K562 (cell line): Measurements from ENCODE around the gene ZNF24. TPM values are rescaled to one million over a fixed set of nuclear protein-coding genes. Genes with fewer than 3 reads are reported as not detected.

Source experiments
- CBX1 ChIP-seq: sonication (generic); IDR thresholded peaks from 2 replicates; pipeline ENCODE4 v1.6.1; 2016; ENCODE audit warnings: antibody characterized with exemption, low read depth, mild to moderate bottlenecking
- CXXC5 ChIP-seq: fragments of 250-450 bp; sonication (Bioruptor Pico); IDR thresholded peaks from 2 replicates; pipeline ENCODE4 v1.8.0; 2022; ENCODE audit warnings: inconsistent platforms, mild to moderate bottlenecking, moderate library complexity
- FIP1L1 ChIP-seq: fragments of 200-400 bp; formaldehyde crosslinking; IDR thresholded peaks from 2 replicates; pipeline ENCODE4 v1.6.1; 2018; ENCODE audit warnings: mild to moderate bottlenecking, low read depth, low read length; ENCODE audit not compliant: poor library complexity, severe bottlenecking
- FOXK1 ChIP-seq: sonication (generic); formaldehyde crosslinking; IDR thresholded peaks from 2 replicates; pipeline ENCODE4 v1.8.0; 2022; ENCODE audit warnings: missing genetic modification reagents, mild to moderate bottlenecking, borderline replicate concordance
- FOXK2 ChIP-seq, 2 experiments: fragments of 450-650 bp; IDR thresholded peaks in 1 of 2; conservative IDR thresholded peaks in 1 of 2; 2 replicates each; pipeline ENCODE4 v1.6.1; 2016; ENCODE audit warnings: low read depth in 2 of 2, mild to moderate bottlenecking in 1 of 2
- KDM1A ChIP-seq, 2 experiments: fragments of 450-650 bp; IDR thresholded peaks; 2 replicates each; pipeline ENCODE4 v1.6.1; 2016; ENCODE audit warnings: mild to moderate bottlenecking in 2 of 2
- MTA1 ChIP-seq: fragments of 450-650 bp; IDR thresholded peaks from 2 replicates; pipeline ENCODE4 v1.6.1; 2017; ENCODE audit warnings: borderline replicate concordance
- MTA2 ChIP-seq: fragments of 450-650 bp; IDR thresholded peaks from 2 replicates; pipeline ENCODE4 v1.6.1; 2016; ENCODE audit warnings: low read depth
- NBN ChIP-seq: fragments of 450-650 bp; IDR thresholded peaks from 2 replicates; pipeline ENCODE4 v1.6.1; 2016; ENCODE audit warnings: low read depth, mild to moderate bottlenecking
- RBM22 ChIP-seq: fragments of 200-400 bp; formaldehyde crosslinking; IDR thresholded peaks from 2 replicates; pipeline ENCODE4 v1.6.1; 2018; ENCODE audit warnings: low read length, low read depth; ENCODE audit not compliant: poor library complexity, severe bottlenecking
- SIN3A ChIP-seq, 2 experiments: fragments of 150-350 bp in 1 of 2; IDR thresholded peaks; 2 replicates each; pipeline ENCODE4 v1.6.1; 2011 to 2016; ENCODE audit warnings: borderline replicate concordance in 2 of 2, low read depth in 2 of 2, low read length in 2 of 2, mild to moderate bottlenecking in 2 of 2, moderate library complexity in 2 of 2; ENCODE audit not compliant: control insufficient read depth in 1 of 2
- SMC3 ChIP-seq: conservative IDR thresholded peaks from 2 replicates; pipeline ENCODE4 v1.6.1; 2011; ENCODE audit warnings: low read depth, low read length, improper control_type of control experiment; ENCODE audit not compliant: insufficient read depth
- ZBTB8A ChIP-seq: fragments of 450-650 bp; IDR thresholded peaks from 2 replicates; pipeline ENCODE4 v1.6.1; 2018; ENCODE audit warnings: mild to moderate bottlenecking, moderate library complexity; ENCODE audit not compliant: partially characterized antibody
- ZNF830 ChIP-seq: fragments of 250-450 bp; sonication (Bioruptor Pico); IDR thresholded peaks from 2 replicates; pipeline ENCODE4 v1.5.0; 2021; ENCODE audit warnings: mild to moderate bottlenecking
- polyA plus RNA-seq, 8 experiments: library from polyadenylated mRNA; depleted of rRNA in 4 of 8; stranded (reverse) in 5 of 8; unstranded in 3 of 8; fragments of >200 nt; fragmentation: Nextera tagmentation in 2 of 8; fragmentation: Illumina TruSeq in 1 of 8; extraction: Ambion mirVana in 2 of 8; extraction: Trizol in 1 of 8; gene quantifications; 2 replicates each; pipeline versions ENCODE4 v1.2.1 to v1.2.3, GENCODE V29; 2011 to 2014; ENCODE audit warnings: inconsistent platforms in 1 of 8, missing spikeins in 1 of 8
- total RNA-seq, 7 experiments: library from RNA; depleted of rRNA in 6 of 7; stranded (reverse); fragments of >200 nt in 6 of 7; fragmentation: Illumina TruSeq in 2 of 7; extraction: Trizol in 2 of 7; gene quantifications; 2 replicates each; pipeline versions ENCODE4 v1.2.1 to v1.2.3, GENCODE V29; 2011 to 2021; ENCODE audit warnings: low replicate concordance in 1 of 7
- TF ChIP-seq, protein P1 (sequence below): fragments of 250-450 bp; sonication (Bioruptor Pico); IDR thresholded peaks from 2 replicates; pipeline ENCODE4 v1.8.0; 2022; ENCODE audit warnings: moderate library complexity, mild to moderate bottlenecking, inconsistent platforms
- TF ChIP-seq, protein P2 (sequence below): sonication (generic); formaldehyde crosslinking; IDR thresholded peaks from 2 replicates; pipeline ENCODE4 v1.8.1; 2022; ENCODE audit warnings: missing genetic modification reagents
- TF ChIP-seq, protein P3 (sequence below): fragments of 250-450 bp; sonication (Bioruptor Pico); IDR thresholded peaks from 2 replicates; pipeline ENCODE4 v1.5.0; 2021; ENCODE audit warnings: mild to moderate bottlenecking, borderline replicate concordance
- TF ChIP-seq, protein P4 (sequence below): fragments of 250-450 bp; sonication (Bioruptor Pico); IDR thresholded peaks from 2 replicates; pipeline ENCODE4 v1.8.0; 2022; ENCODE audit warnings: inconsistent platforms, mild to moderate bottlenecking, moderate library complexity, borderline replicate concordance
- TF ChIP-seq, protein P5 (sequence below): fragments of 450-650 bp; IDR thresholded peaks from 2 replicates; pipeline ENCODE4 v1.6.1; 2016; ENCODE audit warnings: antibody characterized with exemption

The ZNF24 gene
- total and polyA plus RNA-seq, 9 of the 15 experiments (the other 6 are each of a cell fraction or from before 2014, with no cell fraction given), result 35.7 to 72.8 (median 54.1) TPM

- TF ChIP-seq SIN3A (IDR thresholded peaks at IDR 0.05; ENCODE audit: borderline replicate concordance in 2 of 2, control insufficient read depth in 1 of 2, low read depth in 2 of 2, low read length in 2 of 2) (peak in 1 of 2 experiments; percentile 30; a peak in 2 of 4 replicates), KDM1A (IDR thresholded peaks at IDR 0.05) (0 out of 4 replicates have a peak, but pooled peaks of 1 of the 2 experiments have one; percentile 3), ZBTB8A (no peak), FIP1L1 (peak; percentile 38), SMC3 (0 out of 2 replicates have a peak, but pooled peaks have one; percentile 29), FOXK2 (conservative IDR thresholded peaks at IDR 0.05 in 1 of 2, IDR thresholded peaks at IDR 0.05 in 1 of 2; ENCODE audit: low read depth in 2 of 2) (peak; percentile 52 to 64; a peak in 1 of 4 replicates), RBM22 (no peak), FOXK1 (peak; percentile 95), CBX1 (peak; percentile 97), MTA2 (no peak), NBN (peak; percentile 89), MTA1 (peak; percentile 60; the same call in 1 of the 2 replicates), ZNF830 (CRISPR knock-in tag) (0 out of 2 replicates have a peak, but pooled peaks have one; percentile 74), CXXC5 (CRISPR knock-in tag) (peak; percentile 78)
- TF ChIP-seq, protein P1, sequence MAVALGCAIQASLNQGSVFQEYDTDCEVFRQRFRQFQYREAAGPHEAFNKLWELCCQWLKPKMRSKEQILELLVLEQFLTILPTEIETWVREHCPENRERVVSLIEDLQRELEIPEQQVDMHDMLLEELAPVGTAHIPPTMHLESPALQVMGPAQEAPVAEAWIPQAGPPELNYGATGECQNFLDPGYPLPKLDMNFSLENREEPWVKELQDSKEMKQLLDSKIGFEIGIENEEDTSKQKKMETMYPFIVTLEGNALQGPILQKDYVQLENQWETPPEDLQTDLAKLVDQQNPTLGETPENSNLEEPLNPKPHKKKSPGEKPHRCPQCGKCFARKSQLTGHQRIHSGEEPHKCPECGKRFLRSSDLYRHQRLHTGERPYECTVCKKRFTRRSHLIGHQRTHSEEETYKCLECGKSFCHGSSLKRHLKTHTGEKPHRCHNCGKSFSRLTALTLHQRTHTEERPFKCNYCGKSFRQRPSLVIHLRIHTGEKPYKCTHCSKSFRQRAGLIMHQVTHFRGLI (CRISPR knock-in tag), result no peak
- TF ChIP-seq, protein P2, sequence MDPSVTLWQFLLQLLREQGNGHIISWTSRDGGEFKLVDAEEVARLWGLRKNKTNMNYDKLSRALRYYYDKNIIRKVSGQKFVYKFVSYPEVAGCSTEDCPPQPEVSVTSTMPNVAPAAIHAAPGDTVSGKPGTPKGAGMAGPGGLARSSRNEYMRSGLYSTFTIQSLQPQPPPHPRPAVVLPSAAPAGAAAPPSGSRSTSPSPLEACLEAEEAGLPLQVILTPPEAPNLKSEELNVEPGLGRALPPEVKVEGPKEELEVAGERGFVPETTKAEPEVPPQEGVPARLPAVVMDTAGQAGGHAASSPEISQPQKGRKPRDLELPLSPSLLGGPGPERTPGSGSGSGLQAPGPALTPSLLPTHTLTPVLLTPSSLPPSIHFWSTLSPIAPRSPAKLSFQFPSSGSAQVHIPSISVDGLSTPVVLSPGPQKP, result no peak
- TF ChIP-seq, protein P3, sequence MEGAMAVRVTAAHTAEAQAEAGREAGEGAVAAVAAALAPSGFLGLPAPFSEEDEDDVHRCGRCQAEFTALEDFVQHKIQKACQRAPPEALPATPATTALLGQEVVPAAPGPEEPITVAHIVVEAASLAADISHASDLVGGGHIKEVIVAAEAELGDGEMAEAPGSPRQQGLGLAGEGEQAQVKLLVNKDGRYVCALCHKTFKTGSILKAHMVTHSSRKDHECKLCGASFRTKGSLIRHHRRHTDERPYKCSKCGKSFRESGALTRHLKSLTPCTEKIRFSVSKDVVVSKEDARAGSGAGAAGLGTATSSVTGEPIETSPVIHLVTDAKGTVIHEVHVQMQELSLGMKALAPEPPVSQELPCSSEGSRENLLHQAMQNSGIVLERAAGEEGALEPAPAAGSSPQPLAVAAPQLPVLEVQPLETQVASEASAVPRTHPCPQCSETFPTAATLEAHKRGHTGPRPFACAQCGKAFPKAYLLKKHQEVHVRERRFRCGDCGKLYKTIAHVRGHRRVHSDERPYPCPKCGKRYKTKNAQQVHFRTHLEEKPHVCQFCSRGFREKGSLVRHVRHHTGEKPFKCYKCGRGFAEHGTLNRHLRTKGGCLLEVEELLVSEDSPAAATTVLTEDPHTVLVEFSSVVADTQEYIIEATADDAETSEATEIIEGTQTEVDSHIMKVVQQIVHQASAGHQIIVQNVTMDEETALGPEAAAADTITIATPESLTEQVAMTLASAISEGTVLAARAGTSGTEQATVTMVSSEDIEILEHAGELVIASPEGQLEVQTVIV, result no peak
- TF ChIP-seq, protein P4, sequence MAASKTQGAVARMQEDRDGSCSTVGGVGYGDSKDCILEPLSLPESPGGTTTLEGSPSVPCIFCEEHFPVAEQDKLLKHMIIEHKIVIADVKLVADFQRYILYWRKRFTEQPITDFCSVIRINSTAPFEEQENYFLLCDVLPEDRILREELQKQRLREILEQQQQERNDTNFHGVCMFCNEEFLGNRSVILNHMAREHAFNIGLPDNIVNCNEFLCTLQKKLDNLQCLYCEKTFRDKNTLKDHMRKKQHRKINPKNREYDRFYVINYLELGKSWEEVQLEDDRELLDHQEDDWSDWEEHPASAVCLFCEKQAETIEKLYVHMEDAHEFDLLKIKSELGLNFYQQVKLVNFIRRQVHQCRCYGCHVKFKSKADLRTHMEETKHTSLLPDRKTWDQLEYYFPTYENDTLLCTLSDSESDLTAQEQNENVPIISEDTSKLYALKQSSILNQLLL (CRISPR knock-in tag), result no peak
- TF ChIP-seq, protein P5, sequence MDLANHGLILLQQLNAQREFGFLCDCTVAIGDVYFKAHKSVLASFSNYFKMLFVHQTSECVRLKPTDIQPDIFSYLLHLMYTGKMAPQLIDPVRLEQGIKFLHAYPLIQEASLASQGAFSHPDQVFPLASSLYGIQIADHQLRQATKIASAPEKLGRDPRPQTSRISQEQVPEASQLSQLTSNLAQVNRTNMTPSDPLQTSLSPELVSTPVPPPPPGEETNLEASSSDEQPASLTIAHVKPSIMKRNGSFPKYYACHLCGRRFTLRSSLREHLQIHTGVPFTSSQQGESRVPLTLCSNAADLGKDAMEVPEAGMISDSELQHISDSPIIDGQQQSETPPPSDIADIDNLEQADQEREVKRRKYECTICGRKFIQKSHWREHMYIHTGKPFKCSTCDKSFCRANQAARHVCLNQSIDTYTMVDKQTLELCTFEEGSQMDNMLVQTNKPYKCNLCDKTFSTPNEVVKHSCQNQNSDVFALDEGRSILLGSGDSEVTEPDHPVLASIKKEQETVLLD, result peak; percentile 98
These were observed 54.0 kb downstream of the ZNF24 start, which contains the start of gene ZSCAN30 (continued) for GRCh38 chr18:35290094-35290735.
